Pancreas (tissue), 10 donors: ENCODE results near the gene MPRIP. TPM values are rescaled to one million over a fixed set of nuclear protein-coding genes. Genes with fewer than 3 reads are reported as not detected.
"Not testable (repeated sequence)": the region's sequence is repeated elsewhere in the genome, so short reads cannot be mapped to it uniquely, and the experiment has no call there.

ENCODE experiments used
- ATAC-seq, 4 donors: fragments of 200-7000 bp; cut with Tn5 transposase; one replicate each; pipeline versions ENCODE4 v1.8.0 to v1.9.1; 2020; ENCODE audit warnings: mild to moderate bottlenecking in 4 of 4, moderate library complexity in 4 of 4
- DNase-seq, 6 donors: peaks; one replicate each; pipeline ENCODE4 v3.0.0-alpha.2; 2020
- FAIRE-seq: peaks from 2 replicates; lab custom pipeline; 2012; peaks lifted over from hg19 to GRCh38; lab: Jason Lieb, UNC
- H3K27ac ChIP-seq, 4 donors: fragments of 200-600 bp; sonication (generic); 1 replicate in 3 of 4; 2 replicates in 1 of 4; pipeline versions ENCODE4 v1.5.0 to v1.8.0; 2020
- H3K27me3 ChIP-seq, 4 donors: fragments of 200-600 bp; one replicate each; pipeline ENCODE4 v1.8.0; 2021
- H3K36me3 ChIP-seq, 3 donors: fragments of 200-600 bp; sonication (generic) in 1 of 3; one replicate each; pipeline versions ENCODE4 v1.5.0 to v1.8.0; 2020 to 2021
- H3K4me1 ChIP-seq, 3 donors: fragments of 200-600 bp; one replicate each; pipeline ENCODE4 v1.8.0; 2021
- H3K4me3 ChIP-seq, 4 donors: fragments of 200-600 bp; sonication (generic) in 2 of 4; one replicate each; pipeline versions ENCODE4 v1.5.0 to v1.8.0; 2020 to 2021
- H3K9me3 ChIP-seq, 4 donors: fragments of 200-600 bp; one replicate each; pipeline ENCODE4 v1.8.0; 2021
- WGBS, 2 donors: extraction: QIAGEN DNeasy Blood & Tissue Kit; methylation state at CpG; one replicate each; pipeline ENCODE4 v1.1.7; 2013; 5-methylcytosine and 5-hydroxymethylcytosine counted together
- intact Hi-C, 3 donors: fragments of 100-400 bp; cut with DNase I; formaldehyde crosslinking; loops; one replicate each; pipeline versions ENCODE4 v1.11.1 to v1.14.2; 2022
- polyA plus RNA-seq, 2 donors: library from polyadenylated mRNA; stranded (reverse); fragments of 200-250 nt; gene quantifications; one replicate each; pipeline ENCODE4 v1.2.3, GENCODE V29; 2013
- total RNA-seq, 6 donors: library from RNA; stranded (reverse); fragmentation: NEBNext Ultra II Directional in 4 of 6; extraction: Animal tissue kit (Norgen Biotek cat#: 25700) in 4 of 6; gene quantifications; one replicate each; pipeline versions ENCODE4 v1.2.1 to v1.2.4, GENCODE V29; 2021 to 2023
- TF ChIP-seq, protein P1 (sequence below), 4 donors: fragments of 200-600 bp; sonication (generic) in 3 of 4; IDR thresholded peaks; one replicate each; pipeline versions ENCODE4 v1.5.0 to v1.8.0; 2021; ENCODE audit warnings: antibody characterized with exemption in 4 of 4
- donor health status: healthy with polysubstance abuse.
- donor health status: DM: no; HTN: no; CAD: no; lungs with moderate emphysema.
- donor health status: DM: no; HTN: no; CAD: no.
- donor health status: control.
- donor health status: control.
- donor health status: Bipolar disorder and iron deficiency.
- donor health status: DM: yes; HTN: yes; CAD: no.
- donor health status: DM: no; HTN: no; CAD: no.
- donor health status: DM: no; HTN: no; CAD: no.
- donor health status: DM: yes; HTN: yes; CAD: no.

MPRIP gene
- total and polyA plus RNA-seq, 8 donors = 91.8 to 242 (median 107) TPM

- DNase-seq = peak in 1 of 6 donors; percentile 26
- no peaks in the 10 kb centered on the region for H3K27me3 ChIP-seq
- no peak for ATAC-seq
- H3K9me3 ChIP-seq = no peaks in the 10 kb centered on the region
- H3K27ac ChIP-seq = no peak overlapping the region
- TF ChIP-seq, protein P1, sequence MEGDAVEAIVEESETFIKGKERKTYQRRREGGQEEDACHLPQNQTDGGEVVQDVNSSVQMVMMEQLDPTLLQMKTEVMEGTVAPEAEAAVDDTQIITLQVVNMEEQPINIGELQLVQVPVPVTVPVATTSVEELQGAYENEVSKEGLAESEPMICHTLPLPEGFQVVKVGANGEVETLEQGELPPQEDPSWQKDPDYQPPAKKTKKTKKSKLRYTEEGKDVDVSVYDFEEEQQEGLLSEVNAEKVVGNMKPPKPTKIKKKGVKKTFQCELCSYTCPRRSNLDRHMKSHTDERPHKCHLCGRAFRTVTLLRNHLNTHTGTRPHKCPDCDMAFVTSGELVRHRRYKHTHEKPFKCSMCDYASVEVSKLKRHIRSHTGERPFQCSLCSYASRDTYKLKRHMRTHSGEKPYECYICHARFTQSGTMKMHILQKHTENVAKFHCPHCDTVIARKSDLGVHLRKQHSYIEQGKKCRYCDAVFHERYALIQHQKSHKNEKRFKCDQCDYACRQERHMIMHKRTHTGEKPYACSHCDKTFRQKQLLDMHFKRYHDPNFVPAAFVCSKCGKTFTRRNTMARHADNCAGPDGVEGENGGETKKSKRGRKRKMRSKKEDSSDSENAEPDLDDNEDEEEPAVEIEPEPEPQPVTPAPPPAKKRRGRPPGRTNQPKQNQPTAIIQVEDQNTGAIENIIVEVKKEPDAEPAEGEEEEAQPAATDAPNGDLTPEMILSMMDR (IDR thresholded peaks at IDR 0.05) = no peak
- H3K4me1 ChIP-seq = no peaks in the 10 kb centered on the region
- no peak for FAIRE-seq
- no peak overlapping the region for H3K4me3 ChIP-seq
- 92 to 94% methylated on average over 6 of the region's 6 CpGs for WGBS, 2 donors
- intact Hi-C loops = no loop called here
- peaks cover 4 to 86% (median 38%) of the 10 kb centered on the region in 3 donors for H3K36me3 ChIP-seq
Measured at GRCh38 chr17:17157041-17157440, 114.8 kb downstream of the MPRIP start.

DNA sequence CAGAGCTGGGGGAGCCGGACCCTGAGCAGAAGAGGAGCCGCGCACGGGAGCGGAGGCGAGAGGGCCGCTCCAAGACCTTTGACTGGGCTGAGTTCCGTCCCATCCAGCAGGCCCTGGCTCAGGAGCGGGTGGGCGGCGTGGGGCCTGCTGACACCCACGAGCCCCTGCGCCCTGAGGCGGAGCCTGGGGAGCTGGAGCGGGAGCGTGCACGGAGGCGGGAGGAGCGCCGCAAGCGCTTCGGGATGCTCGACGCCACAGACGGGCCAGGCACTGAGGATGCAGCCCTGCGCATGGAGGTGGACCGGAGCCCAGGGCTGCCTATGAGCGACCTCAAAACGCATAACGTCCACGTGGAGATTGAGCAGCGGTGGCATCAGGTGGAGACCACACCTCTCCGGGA, 116.2 kb downstream of the MPRIP start:
- H3K9me3 ChIP-seq, H3K27me3 ChIP-seq, FAIRE-seq, ATAC-seq, intact Hi-C loops, H3K4me1 ChIP-seq, H3K4me3 ChIP-seq, H3K27ac ChIP-seq: not testable (repeated sequence)
- 94 to 96% methylated on average over 33 of the region's 33 CpGs for WGBS, 2 donors
- H3K36me3 ChIP-seq = peaks cover 4 to 89% (median 33%) of the 10 kb centered on the region in 3 donors
- peak in 1 of 6 donors; percentile 53 for DNase-seq

DNA sequence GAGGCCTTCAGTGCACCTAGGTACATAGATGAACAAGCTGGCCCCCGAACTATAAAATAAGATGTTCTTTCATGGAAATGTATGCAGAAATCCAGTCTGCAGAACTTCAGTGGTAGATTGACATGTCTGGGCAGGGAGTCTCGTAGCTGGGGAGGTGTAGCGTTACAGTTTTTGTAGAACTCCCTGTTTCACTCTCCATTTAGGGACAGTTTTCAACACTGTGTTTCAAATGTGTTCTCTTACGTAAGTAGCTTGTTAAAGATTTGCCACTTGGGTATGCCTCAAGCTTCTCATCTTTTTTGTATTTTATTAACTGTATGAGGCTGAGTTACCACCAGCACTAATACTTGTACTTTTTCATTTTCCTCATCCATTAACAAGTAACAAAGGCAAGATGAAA, 117.3 kb downstream of the MPRIP start:
- Histone ChIP-seq H3K27me3 (no peaks in the 10 kb centered on the region), H3K27ac (no peak overlapping the region), H3K4me3 (no peak overlapping the region), H3K4me1 (no peaks in the 10 kb centered on the region), H3K36me3 (peaks cover 4 to 93% (median 38%) of the 10 kb centered on the region in 3 donors), H3K9me3 (no peaks in the 10 kb centered on the region)
- DNase-seq = no peak
- no peak for FAIRE-seq
- ATAC-seq = no peak
- intact Hi-C loops = no loop called here
- TF ChIP-seq, protein P1 (IDR thresholded peaks at IDR 0.05) = no peak
- WGBS, 2 donors = 96 to 99% methylated on average over 4 of the region's 4 CpGs

GRCh38 chr17:17161121-17161520, 118.9 kb downstream of the MPRIP start:
- peaks cover 3 to 93% (median 40%) of the 10 kb centered on the region in 3 donors for H3K36me3 ChIP-seq
- DNase-seq = peak in 1 of 6 donors; percentile 39

DNA sequence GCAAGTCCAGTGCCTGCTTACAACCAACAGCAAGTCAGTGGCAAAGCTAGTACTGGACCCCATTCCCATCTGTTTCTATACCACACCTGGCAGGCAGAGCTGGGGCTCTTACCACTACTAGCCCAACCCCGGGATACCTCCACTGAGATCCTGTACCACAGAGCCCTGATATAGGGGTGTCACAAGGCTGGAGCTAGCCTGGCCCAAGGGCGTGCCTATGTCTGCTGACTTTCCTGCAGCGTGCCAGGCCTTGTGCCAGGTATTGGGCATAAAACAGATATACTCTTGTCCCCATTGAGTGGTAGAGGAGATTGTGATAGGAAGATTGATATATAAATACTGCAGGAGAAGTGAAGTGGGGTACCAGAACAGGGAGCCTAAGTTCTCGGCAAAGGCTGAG, 119.5 kb downstream of the MPRIP start:
- Histone ChIP-seq H3K36me3 (peaks cover 3 to 93% (median 41%) of the 10 kb centered on the region in 3 donors), H3K9me3 (no peaks in the 10 kb centered on the region), H3K4me3 (no peak overlapping the region), H3K27me3 (no peaks in the 10 kb centered on the region), H3K4me1 (no peaks in the 10 kb centered on the region), H3K27ac (no peak overlapping the region)
- ATAC-seq = no peak
- peak in 1 of 6 donors; percentile 16 for DNase-seq
- TF ChIP-seq, protein P1 (IDR thresholded peaks at IDR 0.05) = no peak
- WGBS, 2 donors = 93 to 94% methylated on average over 4 of the region's 4 CpGs
- FAIRE-seq = no peak
- intact Hi-C loops = no loop called here

More at GRCh38 chr17:17161121-17161520, 118.9 kb downstream of the MPRIP start:
- Histone ChIP-seq H3K9me3 (no peaks in the 10 kb centered on the region), H3K4me1 (no peaks in the 10 kb centered on the region), H3K27me3 (no peaks in the 10 kb centered on the region), H3K27ac (no peak overlapping the region), H3K4me3 (no peak overlapping the region)
- WGBS, 2 donors = 90 to 94% methylated on average over 6 of the region's 6 CpGs
- TF ChIP-seq, protein P1 (IDR thresholded peaks at IDR 0.05) = no peak
- ATAC-seq = no peak
- FAIRE-seq = no peak
- intact Hi-C loops = no loop called here
